Activated CD8-positive, alpha-beta memory T cell treated with anti-CD3 and anti-CD28 coated beads, Interleukin-2, amount 50 U/mL, for 1 hour (primary cell): ENCODE data around the gene MRPL45.
A peak's percentile ranks its signal among the peaks of the same experiment; 100 is the strongest.

Experiments
- DNase-seq: peaks from one replicate; pipeline ENCODE4 v3.0.0-alpha.2; 2020; ENCODE audit errors: extremely low read depth

Gene MRPL45

DNA sequence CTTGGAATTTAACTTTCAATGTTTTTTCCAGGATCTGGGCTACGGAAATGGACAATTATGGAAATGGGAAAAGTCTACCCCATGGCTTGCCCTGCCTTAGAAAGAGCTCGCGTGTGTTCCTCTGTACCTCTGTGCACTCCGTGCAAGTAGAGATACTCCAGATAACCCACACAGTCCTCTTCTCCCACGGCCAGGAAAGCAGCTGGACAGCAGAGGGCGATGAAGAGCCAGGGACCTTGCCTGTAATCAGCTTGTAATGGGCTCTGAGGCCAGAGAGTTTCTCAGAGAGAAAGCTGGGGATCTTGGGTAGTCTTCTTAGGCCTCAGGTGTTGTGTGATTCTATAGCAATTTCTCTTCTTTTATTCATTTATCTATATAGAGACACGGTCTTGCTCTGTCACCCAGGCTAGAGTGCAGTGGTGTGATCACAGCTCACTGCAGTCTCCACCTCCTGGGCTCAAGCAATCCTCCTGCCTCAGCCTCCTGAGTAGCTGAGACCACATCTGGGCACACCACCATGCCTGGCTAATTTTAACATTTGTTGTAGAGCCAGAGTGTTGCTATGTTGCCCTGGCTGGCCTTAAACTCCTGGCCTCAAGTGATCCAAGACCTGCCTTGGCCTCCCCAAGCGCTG, 52.2 kb downstream of the MRPL45 start:
- peak; percentile 54 for DNase-seq

DNA sequence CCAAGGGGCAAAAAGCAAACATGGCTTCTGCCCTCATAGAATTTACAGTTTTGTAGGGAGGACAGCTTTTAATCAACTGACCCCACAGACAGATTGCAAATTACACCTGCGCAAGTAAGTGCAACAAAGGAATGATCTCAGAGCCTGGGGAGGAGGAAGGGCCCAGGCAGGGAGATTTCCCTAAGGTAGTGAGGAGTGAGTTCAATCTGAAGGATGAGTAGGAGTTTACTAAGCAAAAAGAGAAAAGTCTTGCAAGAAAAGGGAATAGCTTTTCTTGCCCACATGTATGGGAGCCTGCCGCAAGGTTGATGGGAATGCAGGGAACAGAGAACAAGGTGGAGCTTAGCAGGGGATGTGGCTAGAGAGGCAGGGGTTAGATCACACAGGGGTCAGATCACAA, 53.1 kb downstream of the MRPL45 start:
- no peak for DNase-seq

DNA sequence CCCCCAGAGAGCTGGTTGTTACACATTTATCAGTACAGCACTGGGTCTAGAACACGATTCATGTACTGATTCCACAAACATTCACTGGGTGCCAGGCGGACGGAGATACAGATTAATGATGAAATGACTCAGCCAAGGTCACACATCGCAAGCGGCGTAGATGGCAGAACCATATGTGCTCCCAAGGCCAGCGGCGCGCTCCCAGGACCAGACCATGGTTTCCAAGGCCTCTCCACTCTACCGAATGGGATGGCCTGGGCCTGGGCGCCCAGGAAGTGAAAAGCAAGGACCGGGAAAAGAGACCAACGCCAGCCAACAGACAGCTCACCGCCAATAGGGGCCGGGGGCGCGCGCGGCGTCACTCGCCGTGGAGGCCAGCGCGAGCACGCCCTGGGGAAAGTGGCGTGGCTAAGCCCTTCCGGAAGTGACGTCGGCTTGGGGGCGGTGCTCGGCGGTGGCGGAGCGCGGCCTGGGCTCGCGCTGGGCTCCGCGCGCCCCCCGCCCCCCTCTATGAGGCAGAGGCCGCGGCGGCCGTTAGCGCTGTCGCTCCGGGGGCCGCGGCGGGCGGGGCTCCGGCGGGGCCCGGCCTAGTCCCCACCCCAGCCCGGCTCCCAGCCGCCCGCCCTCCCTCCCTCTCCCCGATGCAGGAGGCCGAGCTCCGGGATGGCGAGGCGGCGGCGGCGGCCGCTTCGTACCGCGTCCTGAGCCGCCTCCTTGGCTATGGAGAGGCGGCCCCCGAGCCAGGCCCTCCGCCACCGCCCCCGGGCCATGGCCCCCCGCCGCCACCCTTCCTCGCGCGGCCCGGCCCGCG, 54.6 kb downstream of the MRPL45 start, which contains the start of gene SOCS7:
SOCS7 (plus strand) TSS at position 433 of the 811 bp plus-strand sequence; CDS start at position 642, 209 bp downstream.
- peak; percentile 79 for DNase-seq

DNA sequence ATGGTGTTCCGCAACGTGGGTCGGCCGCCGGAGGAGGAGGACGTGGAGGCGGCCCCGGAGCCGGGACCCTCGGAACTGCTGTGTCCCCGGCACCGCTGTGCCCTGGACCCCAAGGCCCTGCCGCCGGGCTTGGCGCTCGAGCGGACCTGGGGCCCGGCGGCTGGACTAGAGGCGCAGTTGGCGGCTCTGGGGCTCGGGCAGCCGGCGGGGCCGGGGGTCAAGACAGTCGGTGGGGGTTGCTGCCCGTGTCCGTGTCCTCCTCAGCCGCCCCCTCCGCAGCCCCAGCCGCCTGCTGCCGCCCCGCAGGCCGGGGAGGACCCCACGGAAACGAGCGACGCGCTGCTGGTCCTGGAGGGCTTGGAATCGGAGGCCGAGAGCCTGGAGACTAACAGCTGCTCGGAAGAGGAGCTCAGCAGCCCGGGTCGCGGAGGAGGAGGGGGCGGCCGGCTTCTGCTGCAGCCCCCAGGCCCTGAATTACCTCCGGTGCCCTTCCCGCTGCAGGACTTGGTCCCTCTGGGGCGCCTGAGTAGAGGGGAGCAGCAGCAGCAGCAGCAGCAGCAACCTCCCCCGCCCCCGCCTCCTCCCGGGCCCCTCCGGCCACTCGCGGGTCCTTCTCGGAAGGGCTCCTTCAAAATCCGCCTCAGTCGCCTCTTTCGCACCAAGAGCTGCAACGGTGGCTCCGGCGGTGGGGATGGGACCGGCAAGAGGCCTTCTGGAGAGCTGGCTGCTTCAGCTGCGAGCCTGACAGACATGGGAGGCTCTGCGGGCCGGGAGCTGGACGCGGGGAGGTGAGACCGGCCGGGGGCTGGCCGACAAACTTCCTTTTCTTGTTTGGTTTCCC, 55.5 kb downstream of the MRPL45 start:
- no peak for DNase-seq

DNA sequence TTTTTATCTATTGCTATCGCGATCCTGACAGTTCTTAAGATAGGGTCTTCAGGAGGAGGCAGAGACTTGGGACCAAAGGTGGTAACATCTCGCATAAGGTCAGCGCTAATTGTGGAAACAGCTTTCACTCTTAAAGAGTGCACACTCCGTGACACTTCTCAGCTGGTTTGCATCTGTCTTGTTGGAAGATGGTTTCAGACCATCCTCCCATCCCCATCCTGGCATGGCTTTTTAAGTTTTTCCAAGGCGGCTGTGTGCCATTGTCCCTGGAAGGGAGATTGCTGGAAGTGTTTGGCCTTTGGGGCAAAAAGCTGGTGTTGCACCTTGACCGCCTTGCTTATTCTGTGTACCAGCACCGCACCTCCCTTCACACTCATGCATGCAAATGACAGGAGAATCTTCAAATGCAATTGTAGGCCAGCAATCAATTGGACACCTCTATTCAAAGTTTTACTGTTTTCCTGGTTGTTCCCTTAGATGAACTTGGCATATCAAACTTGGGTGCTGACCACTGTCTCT, 56.2 kb downstream of the MRPL45 start:
- DNase-seq, result no peak

DNA sequence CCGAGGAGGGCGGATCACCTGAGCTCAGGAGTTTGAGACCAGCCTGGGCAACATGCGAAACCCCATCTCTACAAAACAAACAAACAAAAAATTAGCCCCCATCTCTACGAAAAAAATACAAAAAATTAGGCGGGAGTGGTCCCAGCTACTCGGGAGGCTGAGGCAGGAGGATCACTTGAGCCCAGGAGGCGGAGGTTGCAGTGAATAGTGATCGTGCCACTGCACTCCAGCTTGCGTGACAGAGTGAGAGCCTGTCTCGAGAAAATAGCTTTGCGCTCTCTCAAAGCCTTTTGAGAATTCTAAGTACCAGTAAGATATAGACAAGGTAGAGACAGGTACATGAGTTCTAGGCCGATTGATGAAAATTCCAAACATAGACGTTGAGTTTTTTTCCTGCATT, 56.7 kb downstream of the MRPL45 start:
- DNase-seq, result no peak

DNA sequence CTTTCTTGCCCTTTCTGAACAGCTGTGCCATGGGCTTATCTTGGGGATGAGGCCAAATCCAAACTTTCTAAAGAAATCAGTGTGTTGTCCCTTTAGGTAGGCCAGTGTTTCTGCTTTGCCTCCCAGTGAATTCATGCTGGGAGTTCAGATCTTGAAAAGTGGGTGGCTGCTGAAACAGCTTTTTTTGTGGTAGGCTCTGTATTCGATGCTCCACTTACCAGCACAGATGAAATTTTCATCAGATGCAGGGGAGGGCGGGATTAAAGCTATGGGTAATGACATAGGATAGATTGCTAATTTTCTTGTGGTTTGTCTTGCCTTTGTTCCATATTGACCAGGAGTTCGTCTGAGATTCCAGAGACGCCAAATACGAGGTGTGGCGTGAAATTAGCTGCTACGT, 57.5 kb downstream of the MRPL45 start:
- no peak for DNase-seq

DNA sequence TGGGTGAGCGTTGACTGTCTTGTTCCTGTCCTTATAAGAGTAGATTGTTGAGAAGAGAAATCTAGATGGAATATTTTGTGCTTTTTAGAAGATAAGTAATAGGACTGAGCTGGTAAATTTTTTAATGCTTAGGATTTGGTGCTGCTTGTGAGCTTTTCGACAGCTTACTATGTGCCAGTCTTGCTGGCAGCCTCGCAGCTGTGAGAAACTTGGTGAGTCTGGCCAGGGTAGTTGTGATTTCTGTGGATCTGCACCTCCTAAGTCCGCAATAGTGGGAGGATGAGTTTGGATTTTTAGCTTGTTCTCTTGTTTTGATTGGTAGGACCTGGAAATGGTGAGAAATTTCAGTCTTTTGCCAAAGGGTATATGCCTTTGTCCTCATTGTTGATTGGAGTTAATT, 58.3 kb downstream of the MRPL45 start:
- no peak for DNase-seq

DNA sequence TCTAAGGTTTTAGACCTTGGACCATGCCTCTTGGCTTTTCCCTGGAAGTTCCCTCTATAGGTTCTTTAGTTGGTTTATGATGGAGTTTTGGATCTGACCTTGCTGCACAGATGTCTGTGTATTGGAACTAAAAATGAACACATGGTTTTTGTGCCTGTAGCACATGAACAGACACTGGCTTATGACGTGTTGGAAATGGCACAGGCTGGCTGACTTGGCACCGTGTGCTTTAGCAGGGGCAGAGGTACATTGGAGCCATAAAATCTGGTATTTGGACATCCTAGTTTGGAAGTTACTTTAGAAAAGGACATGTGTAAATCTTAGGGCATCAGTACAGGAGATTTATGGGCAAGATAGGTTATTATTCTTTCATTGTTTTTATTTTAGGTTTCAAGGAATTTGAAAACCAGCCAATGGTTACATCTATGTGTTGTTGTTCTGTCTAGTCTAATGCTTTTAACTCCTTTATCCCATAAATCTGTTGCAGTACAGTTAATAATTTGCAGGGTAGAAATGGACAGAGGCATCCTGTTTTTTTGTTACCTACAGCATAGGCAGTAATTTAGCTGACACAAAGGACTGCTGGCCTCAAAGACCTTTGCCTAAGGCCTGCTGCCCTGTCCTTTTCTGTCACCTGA, 60.6 kb downstream of the MRPL45 start:
- DNase-seq, result no peak

DNA sequence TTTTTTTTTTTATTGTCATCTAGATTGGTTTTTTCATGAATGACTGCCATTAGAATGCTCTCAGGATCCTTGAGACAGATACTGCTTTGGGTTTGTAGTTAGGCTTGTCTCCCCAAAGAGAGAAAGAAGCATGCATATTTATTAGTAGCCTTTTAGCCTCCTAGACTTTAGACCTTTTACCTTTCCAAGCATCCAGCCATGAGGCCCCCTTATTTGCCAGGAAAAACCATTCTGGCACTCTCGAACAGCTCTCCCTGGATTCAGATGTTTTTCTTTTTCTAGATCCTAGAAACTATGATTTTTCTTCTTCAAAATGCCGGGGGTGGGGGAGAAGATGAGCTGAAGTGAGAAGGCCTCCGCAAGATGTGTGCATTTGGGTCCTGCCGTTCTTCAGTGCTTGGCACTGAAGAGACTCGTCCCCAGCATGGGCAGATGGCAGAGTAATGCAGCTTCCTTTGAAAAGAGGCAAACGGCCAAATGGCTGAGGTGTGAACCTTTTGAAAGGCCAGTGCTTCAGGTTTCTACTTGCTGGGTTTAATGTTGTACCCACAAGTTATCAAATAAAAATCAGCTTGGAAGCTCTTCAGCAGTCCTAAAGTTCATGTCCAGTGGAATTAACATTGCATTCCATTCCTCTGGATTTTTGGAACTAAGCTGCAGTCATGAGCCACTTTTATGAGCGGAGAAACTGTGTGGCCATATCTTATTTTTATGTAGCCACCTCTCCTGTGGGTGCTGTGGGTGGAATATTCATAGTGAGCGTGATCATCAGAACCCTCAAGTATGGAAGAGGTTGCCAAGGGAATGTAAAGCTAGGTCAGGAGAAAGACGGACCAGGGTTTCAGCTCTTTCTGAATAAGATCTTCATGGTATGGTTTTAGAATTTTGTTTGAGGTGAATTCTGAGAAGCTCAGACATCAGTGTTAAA, 61.9 kb downstream of the MRPL45 start:
- no peak for DNase-seq

DNA sequence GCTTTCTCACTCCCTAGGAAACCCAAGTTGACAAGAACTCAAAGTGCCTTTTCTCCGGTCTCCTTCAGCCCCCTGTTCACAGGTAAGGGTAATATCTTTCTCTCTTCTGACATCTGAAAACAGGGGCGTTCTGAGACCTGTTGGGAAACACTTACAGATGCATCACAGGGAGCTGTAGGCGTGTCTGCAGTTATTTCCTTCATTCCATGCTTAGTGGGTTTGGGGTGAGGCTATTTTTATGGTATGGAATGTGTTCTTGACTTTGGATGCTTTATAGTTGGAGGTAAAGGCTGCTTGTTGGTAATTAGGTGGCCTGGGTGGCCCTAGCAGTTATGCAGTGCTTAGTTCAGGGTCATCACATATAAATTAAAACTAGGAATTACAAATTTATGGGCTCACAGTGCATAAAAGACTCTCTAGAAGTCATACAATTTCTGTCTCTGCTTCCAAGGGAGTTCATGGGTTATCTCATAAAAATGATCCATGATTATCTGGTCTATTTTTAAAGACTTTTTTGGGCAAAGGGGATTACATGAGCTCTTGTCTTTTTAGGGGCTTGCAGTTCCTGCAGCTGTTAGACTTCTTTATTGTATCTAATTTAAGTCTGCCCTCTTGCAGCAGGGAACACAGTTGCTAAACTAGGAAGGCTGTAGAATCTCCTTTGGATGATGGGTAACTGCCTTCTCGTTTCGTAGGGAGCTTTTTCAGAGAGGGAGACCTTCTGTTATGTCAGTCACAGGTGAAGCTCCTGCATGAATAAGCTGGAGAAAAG, 64.9 kb downstream of the MRPL45 start:
- DNase-seq, result no peak

DNA sequence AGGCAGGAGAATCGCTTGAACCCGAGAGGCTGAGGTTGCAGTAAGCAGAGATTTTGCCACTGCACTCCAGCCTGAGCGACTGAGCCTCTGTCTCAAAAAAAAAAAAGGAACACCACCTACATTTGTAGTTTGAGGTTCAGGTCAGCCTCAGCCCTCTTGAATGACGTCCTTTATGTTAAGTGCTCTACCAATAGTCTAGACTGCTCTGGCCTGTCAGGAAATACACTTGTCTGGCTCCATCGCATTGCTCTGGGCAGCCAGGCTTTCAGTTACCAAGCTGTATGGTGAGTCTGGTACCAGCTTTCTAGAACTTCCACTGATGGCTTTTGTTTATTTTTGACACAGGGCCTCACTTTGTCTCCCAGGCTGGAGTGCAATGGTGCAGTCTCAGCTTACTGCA, 66.0 kb downstream of the MRPL45 start:
- no peak for DNase-seq

DNA sequence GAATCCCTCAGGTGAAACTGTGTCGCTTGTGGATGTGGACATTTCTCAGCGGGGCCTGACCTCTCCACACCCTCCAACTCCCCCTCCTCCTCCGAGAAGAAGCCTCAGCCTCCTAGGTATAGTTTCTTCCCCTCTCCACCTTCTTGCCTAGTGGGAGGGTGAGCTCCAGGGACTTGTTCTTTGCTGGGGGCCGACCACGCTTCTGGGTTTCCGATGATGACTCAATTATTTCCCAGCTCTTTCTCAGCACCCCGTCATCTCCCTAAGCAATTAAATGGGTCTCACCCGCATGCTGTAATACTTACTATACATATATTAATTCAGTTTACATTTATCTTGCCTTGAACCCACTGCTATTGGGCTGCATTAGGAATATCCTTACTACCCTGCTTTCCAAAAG, 67.8 kb downstream of the MRPL45 start:
- no peak for DNase-seq

DNA sequence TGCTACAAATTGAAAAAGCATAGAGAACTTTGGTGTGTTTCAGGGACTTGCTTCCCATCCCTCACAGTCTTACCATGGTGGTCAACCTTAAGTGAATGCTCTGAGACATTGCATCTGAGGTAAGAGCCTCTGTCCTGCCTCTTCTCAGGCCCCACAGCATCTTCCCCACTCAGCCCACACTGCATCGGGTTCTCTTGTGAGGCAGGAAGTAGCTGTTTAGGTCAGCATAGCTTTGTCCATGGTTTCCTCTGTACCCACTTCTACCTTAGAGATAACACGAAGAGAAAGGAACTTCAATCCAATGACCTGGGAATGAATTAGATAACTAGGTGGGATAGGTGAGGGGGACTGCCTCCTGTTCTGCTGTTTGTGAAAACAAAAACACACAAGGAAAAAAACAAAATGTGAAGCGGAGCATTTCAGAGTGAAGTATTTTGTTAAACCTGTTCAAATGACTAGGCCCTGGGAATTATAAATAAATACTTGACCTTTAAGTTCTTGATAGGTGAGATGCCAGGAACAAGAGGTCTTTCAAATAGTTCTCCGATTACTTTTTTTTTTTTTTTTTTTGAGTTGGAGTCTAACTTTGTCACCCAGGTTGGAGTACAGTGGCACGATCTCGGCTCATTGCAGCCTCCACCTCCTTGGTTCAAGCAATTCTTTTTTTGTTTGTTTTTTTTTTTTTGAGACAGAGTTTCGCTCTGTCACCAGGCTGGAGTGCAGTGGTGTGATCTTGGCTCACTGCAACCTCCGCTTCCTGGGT, 72.3 kb downstream of the MRPL45 start:
- no peak for DNase-seq
